ENCODE data around the gene NARS2. TPM values are rescaled to one million over a fixed set of nuclear protein-coding genes. Genes with fewer than 3 reads are reported as not detected.

Gene NARS2
- total RNA-seq, 1 donor from 2014 or later: 28.2 TPM

GRCh38 chr11:78510597-78510996 lies 64.1 kb downstream of the NARS2 start:
- Mint-ChIP-seq H3K9me3 (peaks cover 10% of the 10 kb centered on the region), H3K27ac (ENCODE audit: unreplicated experiment) (no peak overlapping the region), H3K36me3 (ENCODE audit: low read depth) (peaks cover 28% of the 10 kb centered on the region), H3K4me1 (no peaks in the 10 kb centered on the region), H3K4me3 (no peak overlapping the region), H3K27me3 (ENCODE audit: low read depth) (no peaks in the 10 kb centered on the region)
- no peak for TF ChIP-seq CTCF (conservative IDR thresholded peaks at IDR 0.05)
- DNase-seq (ENCODE audit: low read depth, low spot score): no peak

GRCh38 chr11:78510025-78510596 lies 64.6 kb downstream of the NARS2 start:
- peaks cover 28% of the 10 kb centered on the region for H3K36me3 Mint-ChIP-seq (ENCODE audit: low read depth)
- H3K27ac Mint-ChIP-seq (ENCODE audit: unreplicated experiment): no peak overlapping the region
- no peaks in the 10 kb centered on the region for H3K27me3 Mint-ChIP-seq (ENCODE audit: low read depth)
- peaks cover 10% of the 10 kb centered on the region for H3K9me3 Mint-ChIP-seq
- no peak overlapping the region for H3K4me3 Mint-ChIP-seq
- no peaks in the 10 kb centered on the region for H3K4me1 Mint-ChIP-seq
- no peak for TF ChIP-seq CTCF (conservative IDR thresholded peaks at IDR 0.05)
- no peak for DNase-seq (ENCODE audit: low read depth, low spot score)

GRCh38 chr11:78504708-78505107 lies 70.0 kb downstream of the NARS2 start:
- no peaks in the 10 kb centered on the region for H3K4me1 Mint-ChIP-seq

GRCh38 chr11:78504181-78504580 lies 70.5 kb downstream of the NARS2 start:
- no peak overlapping the region for H3K27ac Mint-ChIP-seq (ENCODE audit: unreplicated experiment)
- no peak overlapping the region for H3K4me3 Mint-ChIP-seq
- no peaks in the 10 kb centered on the region for H3K4me1 Mint-ChIP-seq
- no peak for TF ChIP-seq CTCF (conservative IDR thresholded peaks at IDR 0.05)
- H3K9me3 Mint-ChIP-seq: peaks cover 3% of the 10 kb centered on the region
- H3K36me3 Mint-ChIP-seq (ENCODE audit: low read depth): peaks cover 8% of the 10 kb centered on the region
- H3K27me3 Mint-ChIP-seq (ENCODE audit: low read depth): no peaks in the 10 kb centered on the region
- no peak for DNase-seq (ENCODE audit: low read depth, low spot score)

More at GRCh38 chr11:78504708-78505107, 70.0 kb downstream of the NARS2 start:
- Mint-ChIP-seq H3K27me3 (ENCODE audit: low read depth) (no peaks in the 10 kb centered on the region), H3K4me3 (no peak overlapping the region), H3K36me3 (ENCODE audit: low read depth) (peaks cover 12% of the 10 kb centered on the region), H3K27ac (ENCODE audit: unreplicated experiment) (no peak overlapping the region), H3K9me3 (peaks cover 3% of the 10 kb centered on the region)
- no peak for TF ChIP-seq CTCF (conservative IDR thresholded peaks at IDR 0.05)
- DNase-seq (ENCODE audit: low read depth, low spot score): no peak

GRCh38 chr11:78499971-78500370 lies 74.7 kb downstream of the NARS2 start:
- no peaks in the 10 kb centered on the region for H3K27me3 Mint-ChIP-seq (ENCODE audit: low read depth)
- DNase-seq (ENCODE audit: low read depth, low spot score): no peak
- no peaks in the 10 kb centered on the region for H3K4me1 Mint-ChIP-seq
- no peaks in the 10 kb centered on the region for H3K9me3 Mint-ChIP-seq
- H3K36me3 Mint-ChIP-seq (ENCODE audit: low read depth): peaks cover 2% of the 10 kb centered on the region
- TF ChIP-seq CTCF (conservative IDR thresholded peaks at IDR 0.05): no peak
- no peak overlapping the region for H3K27ac Mint-ChIP-seq (ENCODE audit: unreplicated experiment)
- H3K4me3 Mint-ChIP-seq: no peak overlapping the region
